LHCN-M2 (cell line): Measurements from ENCODE around the gene CCBE1. TPM values are rescaled to one million over a fixed set of nuclear protein-coding genes. Genes with fewer than 3 reads are reported as not detected.
"Not testable (repeated sequence)": the region's sequence is repeated elsewhere in the genome, so short reads cannot be mapped to it uniquely, and the experiment has no call there.

Experiments used
- DNase-seq: peaks from one replicate; pipeline ENCODE4 v3.0.0-alpha.2; 2012; ENCODE audit warnings: low read depth
- total RNA-seq: library from RNA; depleted of rRNA; stranded (reverse); fragments of >200 nt; gene quantifications from 2 replicates; pipeline ENCODE4 v1.2.3, GENCODE V29; 2014

CCBE1 gene
- total RNA-seq, 1 experiment from 2014 or later, result 54.9 TPM

DNA sequence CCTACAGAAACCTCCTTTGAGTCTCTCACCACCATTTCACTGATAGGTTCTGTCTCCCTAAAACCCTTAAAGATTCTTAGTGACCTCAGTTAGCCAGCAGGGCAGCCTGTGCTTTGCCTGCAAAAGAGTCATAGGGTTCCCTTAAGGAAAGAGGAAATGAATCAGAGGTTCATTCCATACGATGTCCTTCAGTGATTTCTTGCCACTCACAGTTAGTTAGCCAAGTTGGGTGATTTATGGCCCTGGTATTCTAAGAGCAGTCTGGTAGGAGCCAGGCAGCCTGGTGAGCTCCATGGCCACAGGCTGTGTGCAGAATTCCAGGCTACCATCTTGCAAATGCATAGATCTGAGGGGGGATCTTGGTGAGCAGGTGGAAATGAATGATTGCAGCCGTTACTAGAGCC lies 18.7 kb upstream of the CCBE1 start:
- DNase-seq, result peak; percentile 96

DNA sequence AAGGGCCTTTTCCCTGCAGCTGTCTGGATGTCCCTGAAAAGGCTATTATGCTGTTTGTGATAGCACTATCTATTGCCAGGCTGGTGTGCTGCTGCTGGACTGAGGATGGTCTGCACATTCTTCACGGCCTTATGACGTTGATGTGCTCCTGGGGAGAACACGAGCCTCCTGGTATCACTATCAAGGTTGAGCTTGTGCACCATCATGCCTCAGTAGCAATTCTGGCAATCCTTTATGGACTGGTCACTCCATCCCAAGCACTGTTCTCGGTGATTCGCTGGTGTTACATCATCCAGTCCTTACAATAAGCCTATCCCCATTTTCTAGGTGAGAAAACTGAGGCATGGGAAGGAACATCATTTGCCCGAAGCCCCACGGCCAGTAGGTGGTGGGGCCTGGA lies 18.2 kb upstream of the CCBE1 start:
- DNase-seq, result peak; percentile 45

DNA sequence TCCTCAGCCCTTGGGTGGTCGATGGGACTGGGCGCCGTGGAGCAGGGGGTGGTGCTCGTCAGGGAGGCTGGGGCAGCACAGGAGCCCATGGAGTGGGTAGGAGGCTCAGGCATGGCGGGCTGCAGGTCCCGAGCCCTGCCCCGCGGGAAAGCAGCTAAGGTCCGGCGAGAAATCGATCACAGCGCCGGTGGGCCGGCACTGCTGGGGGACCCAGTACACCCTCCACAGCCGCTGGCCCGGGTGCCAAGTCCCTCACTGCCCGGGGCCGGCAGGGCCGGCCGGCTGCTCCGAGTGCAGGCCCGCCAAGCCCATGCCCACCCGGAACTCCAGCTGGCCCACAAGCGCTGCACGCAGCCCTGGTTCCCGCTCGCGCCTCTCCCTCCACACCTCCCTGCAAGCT lies 16.9 kb upstream of the CCBE1 start:
- DNase-seq, result not testable (repeated sequence)

DNA sequence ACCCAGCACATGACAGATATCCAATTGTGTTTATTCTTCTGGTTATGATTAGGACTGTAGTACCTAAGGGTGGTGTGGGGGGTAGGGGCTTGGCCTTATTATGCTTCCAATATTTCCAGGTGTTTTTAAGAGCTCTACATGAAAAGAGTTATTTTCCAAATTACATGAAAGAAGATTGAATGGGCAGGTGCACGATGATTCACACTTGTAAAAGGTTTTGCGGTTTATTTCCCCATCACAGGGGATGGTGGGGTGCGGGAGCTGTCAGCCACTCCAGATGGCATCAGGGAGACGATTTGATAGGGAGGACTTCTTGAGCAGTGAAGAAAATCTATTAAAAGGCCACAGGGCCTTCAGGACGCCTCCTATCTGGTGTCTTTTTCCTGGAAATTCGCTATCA lies 15.1 kb upstream of the CCBE1 start:
- no peak for DNase-seq

DNA sequence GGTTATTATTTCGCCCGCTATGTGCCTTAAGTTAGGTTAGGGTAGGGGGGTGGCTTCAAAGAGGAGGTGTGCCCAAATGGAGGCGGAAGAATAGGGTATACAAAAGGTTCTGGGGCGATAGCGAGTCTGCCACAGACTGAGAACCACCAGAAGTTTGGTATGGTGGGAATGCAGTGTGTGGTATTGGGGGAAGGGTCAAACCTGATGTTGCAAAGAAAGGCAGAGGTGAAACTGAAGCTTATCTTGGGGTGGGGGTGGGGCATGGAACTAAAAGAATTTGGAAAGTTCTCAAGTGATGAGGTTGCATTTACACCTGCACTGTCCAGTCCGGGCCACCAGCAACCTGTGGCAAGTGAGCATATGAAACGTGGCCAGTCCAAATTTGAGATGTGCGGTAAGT lies 11.8 kb upstream of the CCBE1 start:
- DNase-seq, result no peak

DNA sequence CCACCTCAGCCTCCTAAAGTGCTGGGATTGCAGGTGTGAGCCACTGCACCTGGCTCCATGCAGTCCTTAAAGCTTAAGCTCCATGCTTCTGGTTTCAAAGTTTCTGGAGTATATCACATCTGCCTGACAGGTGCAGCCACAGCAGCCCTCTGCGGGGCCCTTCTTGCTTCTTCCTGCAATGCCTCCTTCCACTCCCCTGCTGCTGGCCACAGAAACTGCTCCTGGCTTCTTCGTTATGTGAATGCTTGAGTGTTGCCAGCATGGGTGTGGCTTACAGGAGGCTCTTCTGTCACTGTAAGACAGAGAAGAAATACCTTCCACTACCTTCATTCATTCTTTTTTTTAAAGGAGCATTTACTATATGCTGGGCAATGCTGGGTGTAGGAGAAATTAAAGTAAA lies 10.1 kb upstream of the CCBE1 start:
- DNase-seq, result no peak

DNA sequence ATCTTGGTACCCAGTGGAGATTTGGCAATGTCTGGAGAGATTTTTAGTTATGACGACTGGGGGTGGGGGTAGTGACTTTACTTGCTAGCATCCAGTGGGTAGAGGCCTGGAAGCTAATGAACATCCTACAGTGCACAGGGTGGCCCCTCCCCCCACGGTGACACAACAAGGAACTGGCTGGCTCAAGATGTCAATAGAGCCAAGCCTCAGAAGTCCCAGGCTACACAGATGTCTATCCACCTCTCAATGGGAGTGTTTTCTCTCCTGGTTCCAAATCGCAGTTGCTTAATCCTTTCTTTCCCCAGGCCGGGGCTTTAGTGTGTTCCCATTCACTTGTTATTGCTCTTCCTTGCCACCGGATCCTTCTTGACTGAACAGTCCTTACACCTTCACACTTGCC lies 9.3 kb upstream of the CCBE1 start:
- DNase-seq, result no peak

DNA sequence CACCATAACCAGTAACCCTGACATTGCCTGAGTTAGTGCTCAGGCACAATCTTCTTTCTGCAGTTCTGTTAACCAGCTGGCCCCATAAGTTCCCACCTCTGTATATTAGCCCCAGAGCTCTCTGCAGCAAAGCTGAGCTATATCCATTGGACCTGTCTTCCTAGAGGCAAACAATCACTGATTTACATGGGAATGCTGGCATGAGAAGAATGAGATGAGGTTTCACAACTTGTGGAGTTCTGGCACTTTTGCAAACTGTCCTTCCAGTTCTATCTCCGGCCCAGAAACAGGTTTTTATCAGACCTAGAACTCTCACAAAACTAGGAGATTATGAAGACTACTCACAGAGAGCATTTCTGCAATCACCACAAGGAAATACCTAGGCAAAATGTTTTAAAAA lies 7.9 kb upstream of the CCBE1 start:
- no peak for DNase-seq

DNA sequence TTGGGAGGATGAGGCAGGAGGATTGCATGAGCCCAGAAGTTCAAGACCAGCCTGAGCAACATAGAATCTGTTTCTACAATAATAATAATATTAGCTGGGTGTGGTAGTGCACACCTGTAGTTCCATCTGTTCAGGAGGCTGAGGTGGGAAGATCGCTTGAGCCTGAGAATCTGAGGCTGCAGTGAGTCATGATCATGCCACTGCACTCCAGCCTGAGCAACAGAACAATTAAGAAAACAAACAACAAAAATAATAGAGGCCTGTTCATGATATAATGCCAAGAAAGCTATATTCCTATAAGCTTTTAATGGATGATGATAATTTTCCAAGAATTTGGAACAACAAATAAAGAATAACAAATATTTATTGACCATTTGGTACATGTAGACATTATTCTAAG lies 6.9 kb upstream of the CCBE1 start:
- peak; percentile 54 for DNase-seq

DNA sequence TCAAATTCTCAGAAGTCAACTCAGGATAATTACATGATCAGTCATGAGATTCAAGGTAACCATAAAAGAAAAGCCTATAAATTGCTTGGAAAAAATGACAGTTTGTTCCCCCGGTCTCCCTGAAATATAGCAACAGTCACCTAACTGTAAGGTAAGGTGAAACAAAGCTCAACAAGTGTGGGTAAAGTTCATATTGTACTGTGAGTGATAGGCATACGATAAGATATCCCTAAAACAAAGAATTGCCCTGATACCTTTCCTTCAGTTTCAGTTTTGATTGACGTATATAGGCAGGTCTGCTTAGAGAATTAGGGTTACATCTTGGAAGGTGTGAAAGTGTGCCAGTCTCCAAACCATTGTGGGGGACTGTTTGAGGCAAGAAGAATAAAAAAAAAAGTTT lies 4.0 kb upstream of the CCBE1 start:
- DNase-seq, result no peak

DNA sequence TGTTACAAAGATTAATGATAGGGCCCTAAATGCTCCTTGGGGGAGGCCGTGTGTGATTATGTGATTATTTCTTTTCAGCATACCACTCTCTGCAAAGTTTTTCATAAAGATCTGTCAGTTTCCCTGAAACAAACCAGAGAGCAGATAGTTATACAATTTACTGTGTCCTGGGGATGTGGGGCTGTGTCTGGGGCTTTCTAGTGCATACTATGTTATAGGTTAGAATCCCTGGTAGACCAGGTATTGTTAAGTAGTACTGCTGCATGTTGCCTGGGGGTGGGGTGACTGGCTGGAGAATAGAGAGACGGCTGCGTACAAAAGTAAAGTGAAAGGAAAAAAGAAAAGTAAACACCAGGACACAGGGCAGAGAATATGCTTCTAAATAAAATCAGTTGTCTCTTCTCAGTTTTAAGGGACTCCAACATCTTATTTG lies 3.3 kb upstream of the CCBE1 start:
- DNase-seq, result no peak

DNA sequence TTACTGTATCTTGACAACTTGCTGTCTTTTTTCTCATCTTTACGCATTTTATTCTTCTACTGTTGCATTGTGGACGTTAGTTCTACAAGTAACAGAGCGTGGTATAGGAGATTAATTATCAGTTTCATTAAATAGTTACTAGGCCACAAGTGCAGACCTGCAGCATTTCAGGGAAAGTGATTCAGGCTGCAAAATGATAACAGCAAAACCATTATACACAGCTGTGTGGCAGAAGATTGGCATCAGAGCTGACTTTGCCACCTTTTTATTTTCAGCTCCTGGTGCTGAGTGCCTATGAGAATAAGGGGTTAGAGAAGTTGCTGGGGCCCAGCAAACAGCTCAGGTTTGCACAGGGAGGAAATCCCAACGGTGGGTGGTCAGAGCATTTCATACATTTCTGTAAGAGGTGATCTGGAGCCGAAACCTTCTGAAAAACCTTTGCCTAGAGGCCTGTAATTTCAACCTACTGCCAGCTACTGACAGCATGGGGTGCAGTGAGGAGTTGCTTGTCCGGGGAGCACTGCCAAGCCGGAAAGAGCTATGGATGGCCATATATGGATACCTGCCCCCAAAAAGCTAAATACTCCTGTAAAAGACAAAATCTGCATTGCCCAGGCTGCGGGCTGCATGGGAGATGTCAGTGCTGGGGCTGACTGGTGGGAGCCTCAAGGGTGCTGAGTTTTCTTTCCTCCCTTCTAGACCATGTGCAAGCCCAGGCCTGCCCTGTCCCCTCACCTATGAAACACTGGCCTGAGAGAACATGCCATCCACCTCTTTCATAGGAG lies 2.7 kb upstream of the CCBE1 start:
- no peak for DNase-seq

DNA sequence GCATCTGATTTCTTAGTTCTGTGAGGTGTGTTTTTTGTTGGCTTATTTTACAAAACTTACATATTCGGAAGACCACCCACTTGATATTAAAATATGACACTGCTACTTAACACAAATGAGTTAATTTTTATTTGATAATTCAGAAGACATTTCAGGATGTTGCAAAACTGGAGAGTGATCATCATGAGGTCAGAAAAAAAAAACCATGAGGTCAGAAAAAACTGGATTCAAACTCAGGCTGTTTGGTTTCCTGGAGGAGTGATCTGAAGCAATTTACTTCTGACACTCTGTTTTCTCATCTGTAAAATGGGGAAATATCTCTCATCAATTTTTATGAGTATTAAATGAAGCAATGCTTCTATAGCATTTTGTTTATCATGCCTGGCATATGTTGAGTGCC lies 1.8 kb upstream of the CCBE1 start:
- no peak for DNase-seq

DNA sequence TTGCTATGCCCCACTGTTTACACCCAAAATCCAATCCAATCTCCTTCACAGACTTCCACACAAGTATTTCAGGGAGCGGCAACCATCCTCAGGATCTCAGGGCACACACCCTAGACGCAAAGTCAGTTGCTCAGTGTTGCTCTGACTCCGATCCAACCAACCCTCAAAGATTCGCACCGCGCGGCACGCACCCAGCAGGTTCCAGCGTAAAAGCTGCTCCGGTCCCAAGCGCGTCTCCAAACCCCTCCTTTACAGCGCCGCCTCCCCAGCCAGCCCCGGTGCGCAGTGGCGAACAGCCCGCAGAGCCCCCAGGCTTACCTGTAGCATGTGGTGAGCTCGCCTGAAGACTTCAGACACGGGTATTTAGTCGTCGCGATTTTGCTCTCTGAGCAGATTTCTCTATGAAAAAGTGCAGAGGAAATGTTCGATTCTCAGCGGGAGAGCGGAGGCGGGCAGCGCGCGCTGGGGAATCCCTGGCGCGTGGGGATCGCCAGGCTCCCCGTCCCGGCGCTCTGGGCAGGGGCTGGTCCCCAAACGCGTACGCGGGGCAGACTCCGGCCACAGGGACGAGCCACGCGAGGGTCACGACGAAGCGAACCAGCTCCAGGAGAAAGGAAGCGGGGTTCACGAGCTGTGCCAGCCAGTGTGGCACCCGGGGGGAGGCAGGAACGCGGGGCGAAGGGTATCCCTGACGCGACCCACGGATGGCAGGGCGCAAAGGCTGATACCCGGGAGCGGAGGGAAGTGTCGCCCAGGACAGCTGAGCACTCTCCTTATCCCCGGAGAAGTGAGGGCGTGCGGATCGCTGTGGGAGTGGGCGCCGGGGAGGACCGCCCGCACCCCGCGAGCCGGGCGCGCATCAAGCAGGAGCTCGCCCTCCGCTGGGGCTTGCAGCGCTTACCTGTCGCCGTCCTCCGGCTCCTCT lies 650 bp downstream of the CCBE1 start:
- DNase-seq, result peak; percentile 59

DNA sequence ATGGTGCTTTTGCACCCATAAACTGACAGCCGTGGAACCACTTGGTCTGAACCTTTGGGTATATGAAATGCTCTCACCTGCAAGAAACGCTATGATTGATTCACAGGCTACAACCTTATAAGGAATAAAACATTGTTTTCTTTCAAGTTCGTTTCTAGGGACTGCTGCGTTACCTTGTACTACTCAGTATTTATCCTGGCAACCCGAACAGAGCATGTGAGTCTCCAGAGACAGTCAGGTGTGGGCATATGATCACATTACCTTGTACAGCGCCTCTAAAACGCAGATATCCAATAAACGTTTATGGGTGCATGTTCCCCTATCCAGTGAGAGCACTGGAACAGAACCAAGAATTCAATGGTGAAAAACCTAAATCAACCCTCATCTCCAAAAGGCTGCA lies 1.7 kb downstream of the CCBE1 start:
- no peak for DNase-seq

DNA sequence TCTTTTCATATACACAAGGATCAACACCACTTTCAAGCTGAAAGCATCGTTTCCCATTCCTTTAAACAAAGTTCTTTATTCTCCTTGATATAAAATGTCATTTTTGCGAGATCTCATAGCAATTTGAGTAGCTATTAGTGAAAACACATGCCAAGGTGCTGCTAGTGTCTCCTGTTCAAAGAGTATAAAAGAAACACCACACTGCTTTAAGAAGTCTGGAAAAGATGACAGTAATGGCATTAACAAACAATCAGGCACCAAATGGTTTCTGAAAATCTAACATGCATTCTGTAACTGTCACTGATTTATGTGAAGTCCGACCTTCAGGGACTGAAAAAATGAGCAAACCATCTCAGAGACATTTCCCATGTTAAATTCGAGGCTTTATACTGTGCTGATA lies 2.4 kb downstream of the CCBE1 start:
- no peak for DNase-seq

DNA sequence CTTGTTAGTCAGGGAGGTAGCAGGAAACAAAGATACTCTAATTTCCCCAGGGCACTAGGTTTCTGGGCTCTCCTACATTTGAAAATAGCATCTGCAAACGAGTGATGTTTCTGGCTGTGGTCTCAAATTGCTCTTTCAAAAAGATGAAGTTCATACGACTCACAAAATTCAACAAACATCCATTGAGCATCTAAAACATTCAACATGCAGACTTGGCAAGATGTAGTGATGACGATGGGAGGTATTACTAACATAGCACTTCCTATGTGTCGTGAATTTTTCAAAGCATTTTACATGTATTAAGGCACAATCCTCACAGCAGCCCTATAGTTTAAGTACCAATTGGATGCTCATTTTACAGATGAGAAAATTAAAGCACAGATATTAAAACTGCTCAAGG lies 5.2 kb downstream of the CCBE1 start:
- DNase-seq, result no peak

DNA sequence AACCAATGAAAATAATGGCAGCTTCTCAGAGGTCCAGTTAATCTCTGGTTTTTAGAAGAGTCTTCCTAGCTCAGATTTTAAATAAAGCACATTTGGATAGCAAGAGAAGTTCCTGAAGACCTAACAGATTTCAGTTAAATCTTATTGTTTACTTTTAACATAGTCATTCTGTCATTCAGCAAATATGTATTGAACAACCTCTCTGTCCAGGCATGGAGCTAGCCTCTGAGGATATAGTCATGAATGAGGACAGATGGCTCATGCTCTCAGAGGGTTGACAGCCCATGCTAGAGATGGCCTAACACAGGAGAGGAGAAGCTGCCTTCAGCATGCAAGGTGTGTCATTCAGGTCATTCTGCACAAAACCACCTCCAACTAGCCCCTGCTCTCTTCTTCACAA lies 6.2 kb downstream of the CCBE1 start:
- no peak for DNase-seq

DNA sequence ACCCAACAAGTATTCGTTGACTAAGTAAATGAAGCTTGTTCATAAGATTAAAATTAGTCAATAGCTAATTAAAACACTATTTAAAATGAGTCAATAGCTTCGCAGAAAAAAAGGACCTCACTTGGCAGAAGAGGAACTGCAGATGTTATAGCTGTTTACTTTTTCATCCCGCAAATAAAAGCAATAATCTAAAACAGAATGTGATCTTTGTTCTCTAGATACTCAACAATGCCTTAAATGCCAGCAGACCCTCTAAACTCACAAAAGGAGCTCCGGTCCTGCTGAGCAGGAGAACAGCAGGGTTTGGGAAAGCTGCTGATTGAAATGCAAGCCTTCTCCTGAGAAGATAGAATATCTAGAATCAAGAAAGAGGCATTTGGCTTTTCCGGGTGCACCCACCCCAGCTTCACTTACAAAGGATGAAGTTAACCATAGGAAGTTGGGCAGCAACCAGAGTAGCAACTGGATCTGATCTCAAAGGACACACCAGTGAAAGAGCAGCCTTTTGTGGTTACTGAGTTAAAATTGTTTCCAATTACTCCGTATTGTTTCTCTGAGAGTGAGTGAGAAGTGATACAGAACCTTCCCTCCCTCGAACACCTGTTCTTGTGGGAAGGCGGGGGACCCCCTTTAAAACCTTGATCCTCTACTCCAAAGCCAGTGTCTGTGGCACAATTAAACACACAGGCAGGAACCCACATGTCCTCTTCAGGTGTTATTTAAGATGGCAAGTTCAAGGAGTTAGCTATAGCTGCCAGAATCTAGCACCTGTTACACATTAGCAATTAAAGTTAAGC lies 6.8 kb downstream of the CCBE1 start:
- peak; percentile 80 for DNase-seq

DNA sequence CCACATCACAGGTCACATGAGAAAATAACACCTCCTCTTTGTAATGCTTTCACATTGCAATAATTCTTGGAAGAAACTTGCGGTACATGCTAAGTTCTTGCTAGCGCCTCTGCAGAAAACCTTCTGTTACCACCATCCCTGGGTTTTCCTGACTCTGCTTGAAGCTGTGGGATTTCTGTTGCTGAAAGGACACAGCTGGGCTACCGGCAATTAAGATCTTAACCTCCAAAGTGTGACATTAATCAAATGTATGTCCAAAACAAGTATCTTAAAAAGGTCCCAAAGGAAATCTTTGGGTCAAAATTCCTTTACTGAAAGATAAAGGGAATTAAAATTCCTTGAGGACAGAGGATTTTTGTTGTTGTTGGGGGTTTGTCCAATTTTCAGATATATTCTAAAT lies 7.5 kb downstream of the CCBE1 start:
- no peak for DNase-seq

DNA sequence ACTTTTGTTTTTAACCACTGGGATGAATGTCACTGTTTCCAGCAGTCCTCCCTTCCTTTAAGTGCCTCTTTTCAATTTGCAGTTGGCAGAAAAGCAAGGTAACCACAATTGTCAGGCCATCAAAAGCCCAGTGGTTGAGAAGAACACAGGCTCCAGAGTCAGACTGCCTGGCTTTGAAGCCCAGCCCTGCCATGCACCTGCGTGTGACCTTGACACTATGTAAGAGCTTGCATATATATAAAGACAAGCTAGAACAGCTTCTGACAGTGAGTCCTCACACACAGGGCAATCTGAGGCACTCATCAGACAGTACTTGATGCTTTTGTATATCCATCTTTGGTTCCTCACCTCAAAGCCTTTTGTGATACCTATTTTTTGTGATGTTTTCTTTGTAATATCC lies 11.0 kb downstream of the CCBE1 start:
- DNase-seq, result no peak

DNA sequence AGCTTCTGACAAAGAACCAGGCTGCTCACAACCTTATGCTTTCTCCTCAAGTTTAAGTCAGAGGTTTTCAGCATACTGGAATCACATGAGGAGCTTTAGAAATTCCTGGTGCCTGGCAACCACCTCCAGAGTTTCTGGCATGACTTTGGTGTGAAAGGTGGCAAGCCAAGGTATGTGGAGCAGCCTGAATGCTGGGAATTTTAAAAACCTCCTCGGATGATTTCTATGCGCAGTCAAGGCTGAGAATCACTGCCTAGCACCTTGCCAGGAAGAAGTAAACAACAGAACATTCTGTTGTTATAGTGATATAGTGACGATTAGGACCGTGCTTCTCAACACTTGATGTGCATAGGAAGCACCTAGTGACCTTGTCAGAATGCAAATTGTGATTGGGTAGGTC lies 11.7 kb downstream of the CCBE1 start:
- DNase-seq, result no peak
